ENCODE data around the gene ZNF747.
"Not testable (repeated sequence)": the region's sequence is repeated elsewhere in the genome, so short reads cannot be mapped to it uniquely, and the experiment has no call there.

The ZNF747 gene

DNA sequence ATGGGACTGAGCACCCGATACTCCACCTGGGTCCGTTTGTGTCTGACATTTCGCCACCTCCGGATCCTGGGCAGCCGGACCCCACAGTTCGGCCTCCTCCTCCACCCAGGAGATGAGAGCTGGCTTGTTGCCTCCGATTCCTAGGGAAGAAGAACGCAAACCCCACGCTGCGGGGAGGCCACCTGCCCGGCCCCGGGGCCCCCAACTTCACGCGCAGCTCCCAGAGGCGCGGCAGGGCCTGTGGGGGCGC is 23.0 kb upstream of the ZNF747 start:
- DNase-seq, result peak; percentile 48

GRCh38 chr16:30556125-30556473 is 21.4 kb upstream of the ZNF747 start:
- DNase-seq, result no peak

- no peak for DNase-seq
These were observed 20.9 kb upstream of the ZNF747 start for GRCh38 chr16:30555315-30556124.

DNA sequence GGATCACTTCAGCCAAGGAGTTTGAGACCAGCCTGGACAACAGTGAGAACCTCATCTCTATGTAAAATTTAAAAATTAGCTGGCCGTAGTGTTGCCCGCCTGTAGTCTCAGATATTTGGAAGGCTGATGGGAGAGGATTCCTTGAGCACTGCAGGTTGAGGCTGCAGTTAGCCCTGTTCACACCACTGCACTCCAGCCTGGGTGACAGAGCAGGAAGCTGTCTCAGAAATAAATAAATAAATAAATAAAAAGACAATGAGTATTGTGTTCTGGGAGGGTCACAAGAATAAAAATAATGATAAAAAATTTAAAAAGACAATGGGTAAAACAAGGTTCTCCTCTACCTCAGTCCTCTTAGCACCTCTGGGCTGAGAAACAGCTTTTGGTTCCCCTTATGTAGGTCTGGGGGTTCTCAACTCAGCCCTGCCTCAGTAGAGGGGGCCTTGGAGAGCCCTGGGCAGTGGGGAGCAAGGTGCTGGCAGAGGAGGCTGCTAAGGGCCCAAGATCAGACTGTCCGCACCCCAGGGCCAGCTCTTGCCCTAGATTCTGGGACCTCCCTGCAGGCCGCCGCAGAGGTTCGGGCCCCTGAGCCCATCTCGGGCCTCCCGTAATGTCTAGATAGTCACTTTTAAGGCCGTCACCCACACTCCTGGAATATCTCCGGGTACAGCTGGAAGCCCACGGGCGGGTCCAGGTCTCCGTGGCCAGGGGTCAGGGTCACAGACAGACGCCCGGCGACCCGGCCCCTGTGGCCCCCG is 20.1 kb upstream of the ZNF747 start:
- no peak for DNase-seq

GRCh38 chr16:30553393-30553899 is 18.8 kb upstream of the ZNF747 start:
- peak; percentile 42 for DNase-seq

- DNase-seq, result no peak
These were observed 18.3 kb upstream of the ZNF747 start for GRCh38 chr16:30552956-30553355.

GRCh38 chr16:30551781-30552180 is 17.1 kb upstream of the ZNF747 start:
- DNase-seq, result no peak

DNA sequence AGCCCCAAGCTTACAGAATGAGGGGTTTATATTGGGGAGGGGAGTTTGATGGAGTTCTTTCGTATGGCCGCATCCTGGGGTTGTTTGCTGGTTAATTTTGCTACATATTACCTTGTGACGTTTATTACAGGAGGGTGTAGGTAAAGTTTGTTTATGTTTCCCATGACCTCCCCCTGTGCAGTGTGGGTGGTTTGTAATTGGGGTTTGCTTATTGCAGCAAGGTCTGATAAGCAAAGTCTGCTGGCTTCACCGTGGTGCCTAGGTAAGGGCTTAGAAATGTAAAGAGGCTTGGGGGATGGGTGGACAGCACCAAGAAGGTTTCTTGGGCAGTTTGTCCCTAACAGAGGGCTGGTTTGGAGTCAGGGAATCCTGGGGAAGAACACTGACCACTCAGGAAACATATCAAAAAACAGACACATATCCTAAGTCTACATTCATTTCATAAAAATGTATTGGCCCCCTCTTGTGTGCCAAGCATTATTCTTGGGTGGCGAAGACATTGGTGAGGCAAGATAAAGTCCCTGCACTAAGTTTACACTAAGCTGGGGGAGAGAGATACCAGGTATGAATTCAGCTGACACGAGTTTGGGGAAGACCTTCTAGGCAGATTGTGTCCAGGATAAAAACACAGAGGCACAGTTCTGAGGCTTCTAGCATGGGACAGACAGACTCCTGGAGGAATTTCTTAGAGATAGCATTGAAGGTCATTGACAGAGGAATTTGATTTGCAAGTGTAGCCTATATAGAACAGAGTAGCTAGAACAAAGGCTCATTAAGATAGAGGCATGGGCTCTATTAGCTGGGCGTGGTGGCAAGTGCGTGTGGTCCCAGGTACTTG is 14.0 kb upstream of the ZNF747 start:
- peak; percentile 79 for DNase-seq

GRCh38 chr16:30546115-30546514 is 11.5 kb upstream of the ZNF747 start:
- DNase-seq, result peak; percentile 45

DNA sequence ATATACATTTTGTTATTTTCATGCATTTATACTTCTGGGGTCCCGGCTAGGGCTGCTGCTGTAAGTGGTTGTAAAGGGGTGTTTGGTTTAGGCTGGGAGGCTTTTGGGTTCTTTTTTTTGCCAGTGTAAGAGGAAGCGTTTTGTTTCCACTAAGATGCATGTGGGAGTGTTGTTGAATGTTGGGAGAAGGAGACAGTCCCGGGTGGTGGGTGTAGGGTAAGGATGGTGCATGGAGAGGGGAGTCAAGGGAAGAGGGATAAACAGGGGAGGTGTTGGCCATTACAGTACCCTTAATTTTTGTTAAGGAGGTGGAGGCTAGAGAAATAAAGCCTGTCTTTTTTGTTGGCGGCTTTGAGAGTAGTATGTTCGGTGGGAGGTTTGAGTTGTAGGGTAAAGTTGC is 8.4 kb upstream of the ZNF747 start:
- DNase-seq, result no peak

DNA sequence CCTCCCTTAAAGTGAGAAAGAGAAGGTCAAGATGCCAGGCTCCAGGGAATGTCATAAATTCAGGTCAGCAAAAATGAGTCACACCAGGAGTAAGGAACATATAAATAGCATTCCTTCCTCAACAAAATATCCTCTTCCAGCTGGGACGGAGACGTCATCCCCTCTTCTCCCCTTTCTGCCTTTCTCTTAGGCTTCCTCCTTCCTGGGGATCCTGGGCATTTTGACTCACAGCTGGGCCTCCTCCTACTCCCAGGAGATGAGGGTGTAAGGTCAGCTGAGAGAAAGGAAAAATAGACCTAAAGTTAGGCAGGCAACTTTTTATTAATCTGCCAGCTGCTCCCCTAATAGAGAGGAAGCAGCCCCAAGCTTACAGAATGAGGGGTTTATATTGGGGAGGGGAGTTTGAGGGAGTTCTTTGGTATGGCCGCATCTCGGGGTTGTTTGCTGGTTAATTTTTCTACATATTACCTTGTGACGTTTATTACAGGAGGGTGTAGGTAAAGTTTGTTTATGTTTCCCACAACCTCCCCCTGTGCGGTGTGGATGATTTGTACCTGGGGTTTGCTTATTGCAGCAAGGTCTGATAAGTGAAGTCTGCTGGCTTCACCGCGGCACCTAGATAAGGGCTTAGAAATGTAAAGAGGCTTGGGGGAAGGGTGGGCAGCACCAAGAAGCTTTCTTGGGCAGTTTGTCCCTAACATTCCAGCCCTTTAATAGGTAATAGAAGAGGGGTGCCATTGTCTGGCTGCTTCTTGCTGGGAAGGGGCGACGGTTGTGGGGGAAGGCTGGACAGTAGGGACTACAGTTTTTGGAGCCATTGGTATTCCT is 7.1 kb upstream of the ZNF747 start:
- peak; percentile 57 for DNase-seq

GRCh38 chr16:30540916-30541464 is 6.3 kb upstream of the ZNF747 start:
- DNase-seq, result peak; percentile 75

GRCh38 chr16:30539986-30540526 is 5.4 kb upstream of the ZNF747 start:
- not testable (repeated sequence) for DNase-seq

DNA sequence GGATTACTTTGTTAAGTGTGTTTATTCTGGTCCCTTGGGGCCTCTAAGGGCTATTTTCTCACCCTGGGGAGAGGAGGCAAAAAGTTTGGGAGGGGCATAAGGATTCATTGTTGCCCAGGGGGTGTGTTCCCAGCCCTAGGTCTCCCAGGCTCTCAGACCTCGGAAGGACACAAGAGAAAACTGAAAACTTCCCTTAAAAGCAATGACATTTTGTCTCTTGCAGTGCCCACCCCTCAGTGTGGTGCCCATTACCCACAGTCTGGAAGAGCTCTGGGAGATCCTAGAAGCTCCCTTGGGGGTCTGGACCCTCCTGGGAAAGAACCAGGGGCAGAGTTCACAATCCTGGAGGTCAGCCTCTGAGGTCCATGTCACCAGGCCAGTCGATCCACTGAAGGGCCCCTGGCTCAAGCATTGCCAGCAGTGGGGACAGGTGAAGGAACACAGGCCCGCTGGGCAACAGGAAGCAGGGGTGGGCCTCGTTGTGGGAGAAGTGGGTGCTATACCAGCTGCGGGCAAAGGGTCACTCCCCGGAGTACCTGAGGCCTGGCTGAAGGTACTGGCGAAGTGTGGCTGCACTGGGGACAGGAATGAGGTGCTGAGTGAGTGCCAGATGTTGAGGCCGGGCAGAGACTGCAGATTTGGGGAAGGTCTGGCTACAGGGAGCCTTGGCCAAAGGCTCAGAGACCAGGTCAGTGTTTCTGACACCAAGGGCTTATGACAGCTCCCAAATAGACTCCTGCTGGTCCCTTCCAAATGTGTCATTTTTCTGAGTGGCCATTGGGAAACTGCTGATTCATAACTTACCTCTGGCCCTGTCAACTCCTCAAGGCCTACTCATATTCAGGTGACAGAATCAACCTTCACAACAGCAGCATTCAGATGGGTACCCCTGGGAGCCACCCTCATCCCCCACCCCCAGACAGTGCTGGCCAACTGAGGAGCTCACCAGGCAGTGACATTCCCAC is 4.6 kb upstream of the ZNF747 start:
- no peak for DNase-seq

GRCh38 chr16:30536391-30537024 is 1.9 kb upstream of the ZNF747 start:
- not testable (repeated sequence) for DNase-seq

GRCh38 chr16:30535777-30536190 is 1.1 kb upstream of the ZNF747 start:
- peak; percentile 94 for DNase-seq

GRCh38 chr16:30535106-30535776 is 583 bp upstream of the ZNF747 start:
- peak; percentile 75 for DNase-seq

- DNase-seq, result peak; percentile 69
These were observed 800 bp downstream of the ZNF747 start for GRCh38 chr16:30533748-30534367.

DNA sequence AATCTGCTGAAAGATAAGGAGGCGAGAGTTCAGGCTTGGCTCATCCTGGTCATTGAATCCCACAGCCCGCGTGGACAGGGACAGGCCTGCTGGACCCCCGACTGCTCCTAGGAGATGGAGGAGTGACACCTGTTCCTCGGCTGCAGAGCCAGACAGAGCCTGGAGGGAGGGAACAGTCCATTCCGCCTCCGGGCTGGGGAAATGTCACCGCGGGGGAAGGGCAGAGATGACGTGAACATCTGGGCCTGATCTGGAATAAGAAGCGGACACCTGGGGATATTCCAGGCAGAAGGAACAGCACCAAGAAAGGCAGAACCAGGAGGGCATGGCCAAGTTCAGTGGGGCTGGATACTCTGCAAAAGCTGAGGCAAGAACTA is 1.5 kb downstream of the ZNF747 start:
- DNase-seq, result no peak
